ENCODE data around the gene VSIG10L.

The VSIG10L gene

DNA sequence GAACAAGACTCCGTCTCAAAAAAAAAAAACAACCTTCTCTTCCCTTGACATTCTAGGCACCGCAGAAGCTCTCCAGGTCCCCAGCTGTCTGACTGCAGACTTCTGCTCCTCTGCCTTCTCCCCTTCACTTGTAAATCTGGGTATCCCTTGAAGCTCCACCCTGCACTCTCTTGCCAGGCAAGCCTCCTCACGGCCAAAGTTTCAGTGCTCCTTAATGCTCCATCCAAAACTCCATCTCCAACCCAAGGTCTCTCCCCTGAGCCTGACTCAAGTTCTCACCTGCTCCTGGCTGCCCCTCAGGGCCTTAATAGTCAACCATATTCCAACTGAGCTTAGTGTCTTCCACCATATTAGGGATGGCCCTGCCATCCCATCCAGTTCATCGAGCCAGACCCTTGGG, 28.3 kb upstream of the VSIG10L start:
- Histone ChIP-seq H3K4me3 (ENCODE audit: low read depth, low read length) (no peak overlapping the region), H3K36me3 (ENCODE audit: control insufficient read depth in 1 of 2, insufficient read depth in 2 of 2, low read length in 2 of 2) (no peaks in the 10 kb centered on the region), H4K91ac (ENCODE audit: low read depth, low read length) (no peak overlapping the region), H3K4me2 (ENCODE audit: low read length) (no peak overlapping the region), H3K14ac (ENCODE audit: low read length) (no peak overlapping the region), H3K18ac (ENCODE audit: low read length) (no peak overlapping the region), H3K4ac (ENCODE audit: low read depth, low read length) (no peak overlapping the region), H3K79me1 (ENCODE audit: low read length) (peaks cover 26% of the 10 kb centered on the region), H3K27me3 (ENCODE audit: insufficient read depth, low read length) (no peaks in the 10 kb centered on the region), H4K8ac (ENCODE audit: low read depth, low read length) (no peak overlapping the region), H4K12ac (ENCODE audit: low read depth, low read length) (no peak overlapping the region), H2BK12ac (ENCODE audit: low read length) (no peak overlapping the region), H3K79me2 (ENCODE audit: control insufficient read depth, insufficient read depth, low read length, poor library complexity) (peaks cover 16% of the 10 kb centered on the region), H3K23ac (ENCODE audit: low read length) (no peak overlapping the region), H2AK5ac (ENCODE audit: low read length) (no peak overlapping the region), H2AFZ (ENCODE audit: insufficient read depth, low read length, poor library complexity) (no peak overlapping the region), H3K4me1 (ENCODE audit: control insufficient read depth in 1 of 2, insufficient read depth in 2 of 2, low read length in 2 of 2) (peaks cover 11 to 15% of the 10 kb centered on the region in 2 experiments), H3K9ac (ENCODE audit: low read length) (no peak overlapping the region), H3K9me3 (ENCODE audit: insufficient read depth, low read depth, low read length) (no peaks in the 10 kb centered on the region), H3K27ac (ENCODE audit: low read depth, low read length) (no peak overlapping the region), H2BK120ac (ENCODE audit: insufficient read depth, low read length, poor library complexity) (no peak overlapping the region), H2BK5ac (ENCODE audit: low read depth, low read length, poor library complexity) (no peak overlapping the region)
- WGBS (ENCODE audit: extremely low coverage, insufficient coverage, insufficient read length) = no CpG with 5 or more reads among the region's 4 CpGs
- no peak for DNase-seq

DNA sequence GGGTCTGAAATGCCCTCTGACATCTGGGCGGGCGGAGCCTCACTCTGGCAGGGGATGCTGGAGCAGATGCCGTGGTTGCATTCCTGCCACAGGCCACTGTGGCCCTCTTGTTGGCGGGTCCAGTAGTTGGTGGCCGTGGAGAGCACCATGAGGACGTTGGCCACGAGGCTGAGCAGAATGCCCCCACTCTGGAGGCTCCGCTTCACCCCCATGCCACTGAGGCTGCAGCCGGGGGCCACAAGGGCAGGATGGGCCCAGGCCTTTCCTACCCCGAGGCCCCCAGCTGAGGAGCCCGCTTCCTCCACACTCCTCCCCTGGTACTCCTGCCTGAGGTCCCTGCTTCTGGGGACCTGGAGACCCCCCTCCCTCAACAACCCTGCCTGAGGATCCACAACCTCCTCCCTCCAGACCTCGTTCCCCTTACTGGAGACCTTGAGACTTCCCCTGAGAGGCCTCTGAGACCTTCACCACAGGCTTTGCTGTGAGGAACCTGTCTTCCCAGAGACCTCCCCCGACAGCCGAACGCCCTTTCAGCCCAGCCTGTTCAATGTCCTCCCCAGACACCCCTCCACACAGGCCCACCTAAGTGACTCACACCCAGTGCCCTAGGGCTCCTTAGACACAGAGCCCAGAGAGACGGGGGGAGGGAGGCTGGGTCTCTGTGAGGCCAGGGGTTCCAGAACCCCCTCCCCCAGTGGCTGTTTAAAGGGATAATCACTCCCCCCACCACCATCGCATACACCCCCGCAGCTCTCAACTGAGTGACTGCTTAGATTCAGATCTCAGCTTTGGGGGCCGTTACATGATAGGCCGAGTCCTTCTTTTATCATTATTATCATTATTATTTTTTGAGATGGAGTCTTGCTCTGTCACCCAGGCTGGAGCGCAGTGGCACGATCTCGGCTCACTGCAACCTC, 26.7 kb upstream of the VSIG10L start, which contains the start of gene CLDND2:
TSS of gene CLDND2 (minus strand) at position 638 of the 917 bp plus-strand sequence. CDS start at position 212, 426 bp downstream.
- Histone ChIP-seq H2BK5ac (ENCODE audit: low read depth, low read length, poor library complexity) (peak within 1 kb of the TSS; percentile 90), H2BK12ac (ENCODE audit: low read length) (peak within 1 kb of the TSS; percentile 52), H3K4me2 (ENCODE audit: low read length) (peak within 1 kb of the TSS; percentile 90), H2BK120ac (ENCODE audit: insufficient read depth, low read length, poor library complexity) (peak within 1 kb of the TSS; percentile 78), H3K79me1 (ENCODE audit: low read length) (peaks cover 26% of the 10 kb centered on the region), H3K36me3 (ENCODE audit: control insufficient read depth in 1 of 2, insufficient read depth in 2 of 2, low read length in 2 of 2) (no peaks in the 10 kb centered on the region), H3K27ac (ENCODE audit: low read depth, low read length) (peak within 1 kb of the TSS; percentile 93), H4K8ac (ENCODE audit: low read depth, low read length) (peak within 1 kb of the TSS; percentile 87), H3K9me3 (ENCODE audit: insufficient read depth, low read depth, low read length) (no peaks in the 10 kb centered on the region), H3K79me2 (ENCODE audit: control insufficient read depth, insufficient read depth, low read length, poor library complexity) (peaks cover 16% of the 10 kb centered on the region), H3K27me3 (ENCODE audit: insufficient read depth, low read length) (no peaks in the 10 kb centered on the region), H3K4me1 (ENCODE audit: control insufficient read depth in 1 of 2, insufficient read depth in 2 of 2, low read length in 2 of 2) (peaks cover 16 to 22% of the 10 kb centered on the region in 2 experiments), H3K9ac (ENCODE audit: low read length) (peak within 1 kb of the TSS; percentile 68), H3K4ac (ENCODE audit: low read depth, low read length) (peak within 1 kb of the TSS; percentile 35), H3K18ac (ENCODE audit: low read length) (peak within 1 kb of the TSS; percentile 93), H3K14ac (ENCODE audit: low read length) (peak within 1 kb of the TSS; percentile 90), H3K4me3 (ENCODE audit: low read depth, low read length) (peak within 1 kb of the TSS; percentile 92), H2AFZ (ENCODE audit: insufficient read depth, low read length, poor library complexity) (peak within 1 kb of the TSS; percentile 80), H4K91ac (ENCODE audit: low read depth, low read length) (peak within 1 kb of the TSS; percentile 87), H4K12ac (ENCODE audit: low read depth, low read length) (peak within 1 kb of the TSS; percentile 85), H3K23ac (ENCODE audit: low read length) (no peak within 1 kb of the TSS), H2AK5ac (ENCODE audit: low read length) (peak within 1 kb of the TSS; percentile 57)
- no CpG with 5 or more reads among the region's 23 CpGs for WGBS (ENCODE audit: extremely low coverage, insufficient coverage, insufficient read length)
- no peak for DNase-seq

DNA sequence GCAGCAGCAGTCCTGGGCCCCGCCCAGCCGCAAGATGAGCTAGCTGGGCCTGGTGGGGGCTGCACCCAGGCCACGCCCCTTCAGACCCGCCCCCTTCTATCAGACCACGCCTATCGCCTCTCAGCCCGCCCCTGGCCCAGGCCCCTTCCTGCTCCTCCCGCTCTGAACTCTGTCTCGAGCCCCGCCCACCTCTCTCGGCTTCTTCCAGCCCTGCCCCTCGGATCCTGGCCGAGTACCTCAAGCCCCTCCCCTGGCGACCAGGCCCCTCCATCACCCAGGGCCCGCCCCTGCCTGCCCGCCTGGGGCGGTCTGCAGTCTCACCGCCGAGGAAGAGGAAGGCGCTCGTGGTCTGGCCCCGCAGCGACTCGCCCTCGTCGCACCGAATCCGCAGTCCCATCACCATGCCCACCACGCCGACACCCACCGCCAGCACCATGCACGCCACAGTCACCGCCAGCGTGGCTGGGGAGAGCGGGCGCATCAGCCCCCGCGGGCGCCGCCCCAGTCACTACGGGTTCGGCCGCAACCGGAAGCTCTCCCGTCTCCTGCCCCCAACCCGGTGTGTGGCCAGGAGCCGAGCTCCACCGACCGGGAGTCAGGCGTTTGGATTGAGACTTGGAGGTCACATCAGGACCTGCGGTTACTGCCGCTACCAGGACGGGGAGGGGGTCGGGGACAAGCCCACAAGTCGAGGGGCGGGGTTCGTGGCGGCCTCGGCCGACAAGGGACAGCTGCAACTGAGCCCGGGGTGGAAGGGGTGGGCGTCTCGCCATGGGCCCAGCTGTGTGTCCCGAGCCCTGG, 25.8 kb upstream of the VSIG10L start:
- Histone ChIP-seq H3K4me1 (ENCODE audit: control insufficient read depth in 1 of 2, insufficient read depth in 2 of 2, low read length in 2 of 2) (peaks cover 18 to 22% of the 10 kb centered on the region in 2 experiments), H4K91ac (ENCODE audit: low read depth, low read length) (peak overlapping the region; percentile 87), H2BK5ac (ENCODE audit: low read depth, low read length, poor library complexity) (peak overlapping the region; percentile 90), H3K9ac (ENCODE audit: low read length) (peak overlapping the region; percentile 68), H3K4ac (ENCODE audit: low read depth, low read length) (peak overlapping the region; percentile 35), H2AFZ (ENCODE audit: insufficient read depth, low read length, poor library complexity) (peak overlapping the region; percentile 80), H2AK5ac (ENCODE audit: low read length) (peak overlapping the region; percentile 57), H2BK12ac (ENCODE audit: low read length) (peak overlapping the region; percentile 24), H3K9me3 (ENCODE audit: insufficient read depth, low read depth, low read length) (no peaks in the 10 kb centered on the region), H4K12ac (ENCODE audit: low read depth, low read length) (peak overlapping the region; percentile 85), H3K18ac (ENCODE audit: low read length) (peak overlapping the region; percentile 93), H3K36me3 (ENCODE audit: control insufficient read depth in 1 of 2, insufficient read depth in 2 of 2, low read length in 2 of 2) (no peaks in the 10 kb centered on the region), H2BK120ac (ENCODE audit: insufficient read depth, low read length, poor library complexity) (peak overlapping the region; percentile 78), H3K79me2 (ENCODE audit: control insufficient read depth, insufficient read depth, low read length, poor library complexity) (peaks cover 16% of the 10 kb centered on the region), H3K27ac (ENCODE audit: low read depth, low read length) (peak overlapping the region; percentile 93), H3K79me1 (ENCODE audit: low read length) (peaks cover 26% of the 10 kb centered on the region), H4K8ac (ENCODE audit: low read depth, low read length) (peak overlapping the region; percentile 87), H3K4me2 (ENCODE audit: low read length) (peak overlapping the region; percentile 90), H3K4me3 (ENCODE audit: low read depth, low read length) (peak overlapping the region; percentile 92), H3K23ac (ENCODE audit: low read length) (no peak overlapping the region), H3K14ac (ENCODE audit: low read length) (peak overlapping the region; percentile 90), H3K27me3 (ENCODE audit: insufficient read depth, low read length) (no peaks in the 10 kb centered on the region)
- no CpG with 5 or more reads among the region's 64 CpGs for WGBS (ENCODE audit: extremely low coverage, insufficient coverage, insufficient read length)
- DNase-seq = peak; percentile 97 to 99

DNA sequence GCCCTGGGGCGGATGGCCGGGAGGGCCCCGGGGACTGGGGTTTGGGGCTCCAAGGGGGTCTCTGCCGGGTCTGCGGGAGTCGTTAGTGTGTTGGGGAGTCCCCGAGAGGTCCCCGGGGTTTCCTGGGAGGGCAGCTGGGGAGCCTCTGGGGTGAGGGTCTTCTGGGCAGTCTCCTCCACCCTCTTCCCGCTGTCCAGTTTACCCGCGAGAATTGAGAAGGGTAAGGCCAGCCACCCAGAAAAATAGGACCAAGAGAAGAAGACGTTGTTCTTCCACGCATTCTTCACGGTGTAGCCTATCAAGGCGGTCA, 25.3 kb upstream of the VSIG10L start:
- peak overlapping the region; percentile 70 for H3K4me3 ChIP-seq (ENCODE audit: low read depth, low read length)
- H4K91ac ChIP-seq (ENCODE audit: low read depth, low read length) = peak overlapping the region; percentile 95
- H2AK5ac ChIP-seq (ENCODE audit: low read length) = peak overlapping the region; percentile 49
- H3K4me1 ChIP-seq (ENCODE audit: control insufficient read depth in 1 of 2, insufficient read depth in 2 of 2, low read length in 2 of 2) = peaks cover 18 to 22% of the 10 kb centered on the region in 2 experiments
- peak overlapping the region; percentile 67 for H2BK120ac ChIP-seq (ENCODE audit: insufficient read depth, low read length, poor library complexity)
- H3K9me3 ChIP-seq (ENCODE audit: insufficient read depth, low read depth, low read length) = no peaks in the 10 kb centered on the region
- peak overlapping the region; percentile 63 for H3K4ac ChIP-seq (ENCODE audit: low read depth, low read length)
- peaks cover 16% of the 10 kb centered on the region for H3K79me2 ChIP-seq (ENCODE audit: control insufficient read depth, insufficient read depth, low read length, poor library complexity)
- no peak for DNase-seq
- H3K9ac ChIP-seq (ENCODE audit: low read length) = peak overlapping the region; percentile 68
- H2BK12ac ChIP-seq (ENCODE audit: low read length) = no peak overlapping the region
- H2AFZ ChIP-seq (ENCODE audit: insufficient read depth, low read length, poor library complexity) = peak overlapping the region; percentile 75
- peak overlapping the region; percentile 89 for H2BK5ac ChIP-seq (ENCODE audit: low read depth, low read length, poor library complexity)
- no CpG with 5 or more reads among the region's 15 CpGs for WGBS (ENCODE audit: extremely low coverage, insufficient coverage, insufficient read length)
- peaks cover 26% of the 10 kb centered on the region for H3K79me1 ChIP-seq (ENCODE audit: low read length)
- peak overlapping the region; percentile 76 for H3K14ac ChIP-seq (ENCODE audit: low read length)
- no peaks in the 10 kb centered on the region for H3K36me3 ChIP-seq (ENCODE audit: control insufficient read depth in 1 of 2, insufficient read depth in 2 of 2, low read length in 2 of 2)
- peak overlapping the region; percentile 68 for H4K12ac ChIP-seq (ENCODE audit: low read depth, low read length)
- H3K23ac ChIP-seq (ENCODE audit: low read length) = no peak overlapping the region
- peak overlapping the region; percentile 76 for H3K4me2 ChIP-seq (ENCODE audit: low read length)
- H4K8ac ChIP-seq (ENCODE audit: low read depth, low read length) = peak overlapping the region; percentile 80
- H3K18ac ChIP-seq (ENCODE audit: low read length) = peak overlapping the region; percentile 85
- no peaks in the 10 kb centered on the region for H3K27me3 ChIP-seq (ENCODE audit: insufficient read depth, low read length)
- H3K27ac ChIP-seq (ENCODE audit: low read depth, low read length) = peak overlapping the region; percentile 91

Measured in trophoblast cell (in vitro differentiated cells and primary cell).